GM18909 (cell line): ENCODE measurements around the gene DYNC2LI1.
A peak's percentile ranks its signal among the peaks of the same experiment; 100 is the strongest.

Experiments used
- ATAC-seq: cut with Tn5 transposase; IDR thresholded peaks from one replicate; pipeline ENCODE4 v1.9.1; 2021; ENCODE audit warnings: mild to moderate bottlenecking; ENCODE audit not compliant: unreplicated experiment, poor library complexity

The DYNC2LI1 gene

GRCh38 chr2:43759195-43759594 is 14.6 kb upstream of the DYNC2LI1 start:
- ATAC-seq = no peak

DNA sequence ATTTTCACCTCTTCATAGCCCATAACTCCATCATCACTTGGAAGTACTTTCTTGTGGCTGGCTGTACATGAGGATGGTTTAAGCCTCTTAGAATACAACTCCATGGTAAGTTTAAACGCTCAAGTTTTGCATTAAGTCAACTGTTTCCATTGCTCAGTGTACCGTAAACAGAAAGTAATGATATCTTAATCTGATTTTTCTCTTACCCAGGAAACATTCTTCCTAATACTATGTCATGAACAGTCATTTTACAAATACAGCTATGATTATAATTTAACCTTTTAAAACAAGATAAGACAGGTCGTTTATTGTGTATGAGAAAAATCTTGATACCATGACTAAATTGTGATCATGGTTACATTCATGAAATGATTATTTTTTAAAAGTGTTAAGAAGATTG is 11.6 kb upstream of the DYNC2LI1 start:
- ATAC-seq = no peak

GRCh38 chr2:43763091-43763490 is 10.7 kb upstream of the DYNC2LI1 start:
- no peak for ATAC-seq

- no peak for ATAC-seq
These were observed 9.6 kb upstream of the DYNC2LI1 start for GRCh38 chr2:43764086-43764705.

GRCh38 chr2:43766006-43766405 is 7.8 kb upstream of the DYNC2LI1 start:
- ATAC-seq = no peak

GRCh38 chr2:43774617-43775016 is 778 bp downstream of the DYNC2LI1 start:
- ATAC-seq = no peak

- no peak for ATAC-seq
These were observed 2.5 kb downstream of the DYNC2LI1 start for GRCh38 chr2:43776324-43776723.

- no peak for ATAC-seq
These were observed 3.6 kb downstream of the DYNC2LI1 start for GRCh38 chr2:43777306-43777926.

DNA sequence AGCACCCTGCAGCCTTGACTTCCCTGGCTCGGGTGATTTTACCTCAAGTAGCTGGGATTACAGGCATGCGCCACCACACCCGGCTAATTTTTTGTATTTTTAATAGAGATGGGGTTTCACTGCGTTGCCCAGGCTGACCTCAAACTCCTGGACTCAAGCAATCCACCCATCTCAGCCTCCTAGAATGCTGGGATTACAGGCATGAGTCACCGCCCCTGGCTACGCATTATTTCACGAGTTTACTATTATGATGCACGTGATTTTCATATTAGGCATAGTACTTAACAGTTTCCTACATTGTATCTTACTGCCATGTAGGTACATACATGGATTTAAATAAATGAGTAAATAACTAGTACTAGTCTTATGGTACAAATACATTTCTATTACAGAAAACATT is 4.4 kb downstream of the DYNC2LI1 start:
- no peak for ATAC-seq

DNA sequence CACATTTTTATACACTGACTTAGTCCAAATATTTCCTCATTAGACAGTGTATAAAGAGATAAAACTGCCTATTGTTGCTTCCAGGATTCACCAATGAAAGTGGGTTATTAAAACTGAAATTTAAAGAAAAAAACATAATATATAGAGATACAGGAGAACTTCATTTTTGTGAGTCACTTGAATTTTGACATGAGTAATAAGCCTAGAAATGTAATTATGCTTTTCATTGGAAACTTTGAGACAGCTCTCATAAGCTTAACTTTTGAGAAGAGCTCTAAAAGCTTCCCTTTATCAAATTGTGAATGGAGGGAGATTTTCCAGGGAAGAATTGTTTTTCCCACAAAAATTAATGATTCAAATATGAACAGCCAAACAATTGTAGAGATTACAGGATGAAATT is 14.1 kb downstream of the DYNC2LI1 start:
- ATAC-seq = no peak

DNA sequence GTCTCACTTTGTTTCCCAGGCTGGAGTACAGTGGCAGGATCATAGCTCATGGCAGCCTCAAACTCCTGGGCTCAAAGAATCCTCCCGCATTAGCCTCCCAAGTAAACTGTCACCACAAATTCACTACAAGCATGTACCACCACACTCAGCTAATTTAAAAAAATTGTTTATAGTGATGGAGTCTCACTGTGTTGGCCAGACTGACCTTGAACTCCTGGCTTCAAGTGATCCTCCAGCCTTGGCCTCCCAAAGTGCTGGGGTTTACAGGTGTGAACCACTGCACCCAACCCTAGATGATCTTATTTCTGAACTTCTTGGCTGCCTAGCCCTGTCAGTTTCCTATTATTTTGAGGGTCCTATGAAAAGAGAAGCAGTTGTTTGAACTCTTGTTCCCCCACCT is 14.8 kb downstream of the DYNC2LI1 start:
- no peak for ATAC-seq

DNA sequence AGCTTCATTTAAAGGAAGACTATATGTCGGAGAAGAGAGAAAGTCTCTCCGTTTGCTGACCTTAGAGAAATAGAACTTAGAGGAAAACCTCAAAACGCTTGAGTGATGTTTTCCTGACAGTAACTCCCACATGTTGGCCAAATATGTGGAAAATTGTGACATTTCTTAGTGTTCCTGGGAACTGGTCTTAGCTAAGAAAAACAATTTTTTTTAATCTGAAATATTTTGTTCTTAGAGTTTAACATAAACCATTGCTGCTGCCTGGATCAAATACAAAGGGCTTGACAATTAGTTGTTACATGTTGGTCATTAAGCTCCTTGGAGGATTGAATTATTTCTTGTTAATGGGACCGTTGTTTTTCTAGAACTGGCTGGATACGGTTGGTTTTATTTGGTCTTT is 16.3 kb downstream of the DYNC2LI1 start:
- no peak for ATAC-seq

DNA sequence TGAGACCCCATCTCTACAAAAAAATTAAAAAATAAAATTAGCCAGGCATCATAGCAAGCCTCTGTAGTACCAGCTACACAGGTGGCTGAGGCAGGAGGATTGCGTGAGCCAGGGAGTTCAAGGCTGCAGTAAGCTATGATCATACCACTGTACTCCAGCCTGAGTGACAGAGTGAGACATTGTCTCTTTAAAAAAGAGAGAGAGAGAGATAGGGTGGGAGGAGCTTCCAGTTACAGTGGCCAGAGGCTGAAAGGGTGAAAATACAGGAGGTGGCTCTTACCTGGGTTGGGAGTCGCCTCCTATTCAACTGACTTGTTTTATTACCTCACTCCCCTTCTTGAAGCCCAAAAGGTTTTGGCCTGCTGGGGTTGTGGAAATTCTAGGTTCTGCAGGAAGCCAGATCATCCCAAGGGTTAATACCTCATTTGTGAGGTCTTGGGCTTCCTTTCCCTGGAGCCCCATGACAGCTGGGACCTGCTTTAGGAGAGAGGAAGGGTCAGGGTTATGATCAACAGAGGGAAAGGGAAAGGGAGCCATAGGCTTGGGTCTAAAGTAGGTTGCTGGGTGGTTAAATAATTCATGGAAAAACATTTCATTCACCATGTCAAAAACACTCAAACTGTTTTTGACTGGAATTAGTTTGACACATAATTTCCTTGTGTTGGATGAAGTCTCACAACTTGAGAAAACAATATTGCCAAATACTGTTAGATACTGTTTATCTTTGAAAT is 17.4 kb downstream of the DYNC2LI1 start:
- no peak for ATAC-seq

DNA sequence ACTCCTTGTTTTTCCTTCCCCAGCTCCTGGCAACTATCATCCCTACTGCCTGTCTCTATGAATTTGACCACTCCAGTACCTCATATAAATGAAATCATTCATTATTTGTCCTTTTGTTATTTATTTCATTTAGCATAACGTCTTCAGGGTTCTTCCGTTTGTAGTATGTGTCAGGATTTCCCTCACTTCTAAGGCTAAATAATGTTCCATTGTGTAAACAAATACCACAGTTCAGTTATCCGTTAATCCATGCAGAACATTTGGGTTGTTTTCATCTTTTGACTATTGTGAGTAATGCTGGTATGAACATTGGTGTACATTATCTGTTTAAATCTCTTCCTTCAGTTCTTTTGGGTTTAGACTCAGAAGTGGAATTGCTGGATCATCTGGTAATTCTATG is 18.8 kb downstream of the DYNC2LI1 start:
- ATAC-seq = peak; percentile 59

DNA sequence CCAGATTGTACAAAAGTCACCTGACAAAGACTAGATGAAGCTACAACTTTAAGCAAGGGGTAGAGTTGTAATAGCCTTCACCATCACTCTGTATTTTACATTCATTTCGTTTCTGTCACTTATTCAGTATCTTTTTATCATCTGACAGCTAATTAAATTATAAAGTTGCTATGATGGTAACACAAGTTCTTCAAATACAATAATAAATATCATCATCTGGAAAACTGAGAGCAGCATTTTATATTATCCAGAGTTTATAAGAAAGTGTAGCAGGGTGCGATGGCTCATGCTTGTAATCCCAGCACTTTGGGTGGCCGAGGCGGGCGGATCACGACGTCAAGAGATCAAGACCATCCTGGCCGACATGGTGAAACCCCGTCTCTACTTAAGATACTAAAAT is 21.1 kb downstream of the DYNC2LI1 start:
- no peak for ATAC-seq

- no peak for ATAC-seq
These were observed 22.4 kb downstream of the DYNC2LI1 start for GRCh38 chr2:43796206-43796605.

DNA sequence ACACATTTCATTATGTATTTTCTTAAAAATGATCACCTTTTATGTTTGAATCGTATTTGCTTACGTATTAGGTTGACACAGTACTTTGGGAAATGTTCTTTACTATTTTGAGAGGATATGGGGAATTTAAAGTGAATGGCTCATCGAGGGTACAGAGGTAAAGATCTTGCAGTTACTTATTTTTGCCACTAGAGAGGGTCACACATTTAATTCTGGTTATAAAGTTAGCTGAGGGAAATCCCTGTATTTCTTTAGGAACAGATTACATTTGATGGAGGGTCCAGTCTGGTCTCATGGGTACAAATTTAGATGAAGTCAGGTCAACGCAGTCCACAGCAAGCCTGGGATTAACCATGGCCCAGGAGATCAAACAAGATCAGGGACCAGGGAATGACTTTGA is 24.5 kb downstream of the DYNC2LI1 start:
- no peak for ATAC-seq

GRCh38 chr2:43800894-43801293 is 27.1 kb downstream of the DYNC2LI1 start:
- no peak for ATAC-seq

DNA sequence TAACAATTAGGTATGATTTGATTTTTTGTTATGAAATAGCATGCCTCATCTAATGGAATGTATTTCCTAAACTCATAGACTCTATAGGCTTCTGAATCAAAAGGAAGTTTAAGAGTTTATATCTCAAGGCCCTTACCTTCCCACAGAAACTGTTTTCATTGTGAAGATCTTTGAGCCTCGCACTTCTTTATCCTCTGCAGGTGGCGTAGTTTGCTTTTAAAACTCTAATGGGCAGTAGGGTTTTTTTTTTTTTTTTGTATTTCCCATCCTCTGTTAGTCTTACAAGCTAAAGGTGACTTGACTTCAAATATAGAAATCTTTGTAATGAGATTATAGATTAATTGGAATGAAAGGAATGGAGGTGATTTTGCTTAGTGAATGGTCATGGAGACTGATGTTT is 28.3 kb downstream of the DYNC2LI1 start:
- ATAC-seq = no peak

- ATAC-seq = no peak
These were observed 29.3 kb downstream of the DYNC2LI1 start for GRCh38 chr2:43803113-43803512.

DNA sequence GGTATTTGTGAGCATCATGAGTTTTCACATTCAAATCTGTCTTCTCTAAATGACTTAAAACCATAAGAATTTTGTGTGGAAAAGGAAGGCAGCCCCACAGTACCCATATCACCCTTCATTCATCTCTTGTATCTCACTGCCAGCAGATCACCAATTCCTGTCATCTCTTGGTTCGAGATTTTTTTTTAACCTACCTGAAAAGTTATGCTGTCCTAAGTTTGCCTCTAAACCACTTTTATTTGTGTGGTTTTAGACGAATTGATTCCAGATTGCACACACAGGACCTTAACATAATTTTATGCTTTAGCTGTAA is 32.8 kb downstream of the DYNC2LI1 start:
- no peak for ATAC-seq

DNA sequence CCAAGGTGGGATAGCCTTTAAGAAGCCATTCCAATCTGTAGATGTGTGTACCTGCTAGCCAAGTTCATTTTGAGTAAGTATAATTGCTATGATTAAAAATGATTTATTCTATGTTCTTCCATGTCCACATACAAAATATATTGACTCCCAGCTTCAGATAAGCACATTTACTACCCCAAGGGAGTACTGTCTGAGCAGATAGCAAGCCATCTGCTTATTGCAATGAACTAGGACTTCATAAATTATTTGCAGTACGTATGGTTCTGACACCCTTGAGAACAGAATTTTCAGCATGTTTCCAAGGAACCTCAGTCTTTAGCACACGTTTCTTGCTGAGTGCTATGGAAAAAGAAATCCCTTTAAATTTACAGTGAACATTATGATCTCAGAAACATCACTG is 36.6 kb downstream of the DYNC2LI1 start:
- no peak for ATAC-seq
